Right lobe of liver (tissue), 4 donors: ENCODE measurements around the gene ZNF468.

Experiments
- POLR2A ChIP-seq: fragments of 450-650 bp; IDR thresholded peaks from one replicate; pipeline ENCODE4 v1.6.1; 2017; ENCODE audit warnings: antibody characterized with exemption, mild to moderate bottlenecking
- TF ChIP-seq, protein P1 (sequence below), 4 donors: fragments of 200-600 bp in 3 of 4; fragments of 450-650 bp in 1 of 4; IDR thresholded peaks; one replicate each; pipeline versions ENCODE4 v1.5.1 to v1.8.0; 2016 to 2022; ENCODE audit warnings: antibody characterized with exemption in 4 of 4, mild to moderate bottlenecking in 2 of 4
- donor health status: DM: no; HTN: no; CAD: no.
- donor health status: DM: no; HTN: no; CAD: no.
- donor health status: DM: no; HTN: yes; CAD: no.

- TF ChIP-seq, protein P1, sequence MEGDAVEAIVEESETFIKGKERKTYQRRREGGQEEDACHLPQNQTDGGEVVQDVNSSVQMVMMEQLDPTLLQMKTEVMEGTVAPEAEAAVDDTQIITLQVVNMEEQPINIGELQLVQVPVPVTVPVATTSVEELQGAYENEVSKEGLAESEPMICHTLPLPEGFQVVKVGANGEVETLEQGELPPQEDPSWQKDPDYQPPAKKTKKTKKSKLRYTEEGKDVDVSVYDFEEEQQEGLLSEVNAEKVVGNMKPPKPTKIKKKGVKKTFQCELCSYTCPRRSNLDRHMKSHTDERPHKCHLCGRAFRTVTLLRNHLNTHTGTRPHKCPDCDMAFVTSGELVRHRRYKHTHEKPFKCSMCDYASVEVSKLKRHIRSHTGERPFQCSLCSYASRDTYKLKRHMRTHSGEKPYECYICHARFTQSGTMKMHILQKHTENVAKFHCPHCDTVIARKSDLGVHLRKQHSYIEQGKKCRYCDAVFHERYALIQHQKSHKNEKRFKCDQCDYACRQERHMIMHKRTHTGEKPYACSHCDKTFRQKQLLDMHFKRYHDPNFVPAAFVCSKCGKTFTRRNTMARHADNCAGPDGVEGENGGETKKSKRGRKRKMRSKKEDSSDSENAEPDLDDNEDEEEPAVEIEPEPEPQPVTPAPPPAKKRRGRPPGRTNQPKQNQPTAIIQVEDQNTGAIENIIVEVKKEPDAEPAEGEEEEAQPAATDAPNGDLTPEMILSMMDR (IDR thresholded peaks at IDR 0.05), result no peak
- TF ChIP-seq POLR2A, result no peak
Measured at GRCh38 chr19:52901842-52902241, 44.4 kb upstream of the ZNF468 start.
